Measurements from ENCODE around the gene WDPCP. TPM values are rescaled to one million over a fixed set of nuclear protein-coding genes. Genes with fewer than 3 reads are reported as not detected.
"Not testable (repeated sequence)": the region's sequence is repeated elsewhere in the genome, so short reads cannot be mapped to it uniquely, and the experiment has no call there.

Gene WDPCP
- total and polyA plus RNA-seq, 2 donors (not counting 1 experiment from before 2014, with no cell fraction given): 5.6 to 22.8 TPM

GRCh38 chr2:63074399-63074798 is 513.9 kb downstream of the WDPCP start:
- H3K27ac ChIP-seq (ENCODE audit: low read length in 2 of 2); POLR2A ChIA-PET; H3K4me3 ChIP-seq (ENCODE audit: control extremely low read depth in 1 of 5, extremely low read depth in 1 of 5, insufficient read depth in 1 of 5, low read depth in 2 of 5, low read length in 4 of 5); H3K4me1 Mint-ChIP-seq; H3K4me3 Mint-ChIP-seq; H3K9me3 Mint-ChIP-seq (ENCODE audit: insufficient read depth); H3K4me1 ChIP-seq (ENCODE audit: control insufficient read depth in 2 of 2, insufficient read depth in 2 of 2, low read length in 2 of 2); H3K9me3 ChIP-seq (ENCODE audit: control extremely low read depth in 1 of 3, control insufficient read depth in 2 of 3, insufficient read depth in 1 of 3, low read length in 2 of 3); H4K20me1 ChIP-seq (ENCODE audit: control insufficient read depth, insufficient read depth, low read length, poor library complexity, severe bottlenecking); H3K4me2 ChIP-seq (replicated peaks; ENCODE audit: low read depth, low read length, poor library complexity, severe bottlenecking); ATAC-seq (ENCODE audit: low read depth); H3K36me3 ChIP-seq (replicated peaks in 1 of 2; ENCODE audit: control extremely low read depth in 1 of 2, control insufficient read depth in 1 of 2, extremely low read depth in 1 of 2, insufficient read depth in 2 of 2, low read length in 1 of 2); H2AFZ ChIP-seq (ENCODE audit: insufficient read depth, low read depth, low read length, poor library complexity, severe bottlenecking); DNase-seq; H3K27ac Mint-ChIP-seq; H3K79me2 ChIP-seq (ENCODE audit: control insufficient read depth, insufficient read depth, low read length); H3K9ac ChIP-seq (ENCODE audit: low read length); CTCF ChIA-PET: not testable (repeated sequence)
- peaks cover 0 to 17% (median 6%) of the 10 kb centered on the region in 4 experiments for H3K27me3 ChIP-seq (replicated peaks in 1 of 4; ENCODE audit: control extremely low read depth in 1 of 4, control insufficient read depth in 3 of 4, insufficient read depth in 4 of 4, low read length in 3 of 4)
- WGBS (ENCODE audit: insufficient coverage): 86% methylated on average over 2 of the region's 4 CpGs
- H3K27me3 Mint-ChIP-seq: peaks cover 37% of the 10 kb centered on the region
- intact Hi-C loops (cut with micrococcal nuclease): loop anchor here (10.0 kb wide), 1 partner anchor 790 kb away; no protein-coding TSS in a partner anchor

GRCh38 chr2:63073994-63074393 is 514.3 kb downstream of the WDPCP start:
- Histone ChIP-seq H3K9me3 (ENCODE audit: control extremely low read depth in 1 of 3, control insufficient read depth in 2 of 3, insufficient read depth in 1 of 3, low read length in 2 of 3) (peaks cover 0 to 5% (median 0%) of the 10 kb centered on the region in 3 donors), H3K27ac (ENCODE audit: low read length in 2 of 2) (no peak overlapping the region), H3K9ac (ENCODE audit: low read length) (no peak overlapping the region), H4K20me1 (ENCODE audit: control insufficient read depth, insufficient read depth, low read length, poor library complexity, severe bottlenecking) (no peaks in the 10 kb centered on the region), H2AFZ (ENCODE audit: insufficient read depth, low read depth, low read length, poor library complexity, severe bottlenecking) (no peak overlapping the region), H3K4me3 (ENCODE audit: control extremely low read depth in 1 of 5, extremely low read depth in 1 of 5, insufficient read depth in 1 of 5, low read depth in 2 of 5, low read length in 4 of 5) (no peak overlapping the region), H3K27me3 (replicated peaks in 1 of 4; ENCODE audit: control extremely low read depth in 1 of 4, control insufficient read depth in 3 of 4, insufficient read depth in 4 of 4, low read length in 3 of 4) (peaks cover 0 to 13% (median 7%) of the 10 kb centered on the region in 4 experiments), H3K79me2 (ENCODE audit: control insufficient read depth, insufficient read depth, low read length) (no peaks in the 10 kb centered on the region), H3K36me3 (replicated peaks in 1 of 2; ENCODE audit: control extremely low read depth in 1 of 2, control insufficient read depth in 1 of 2, extremely low read depth in 1 of 2, insufficient read depth in 2 of 2, low read length in 1 of 2) (no peaks in the 10 kb centered on the region), H3K4me1 (ENCODE audit: control insufficient read depth in 2 of 2, insufficient read depth in 2 of 2, low read length in 2 of 2) (no peaks in the 10 kb centered on the region), H3K4me2 (replicated peaks; ENCODE audit: low read depth, low read length, poor library complexity, severe bottlenecking) (no peak overlapping the region)
- WGBS (ENCODE audit: insufficient coverage): no CpG with 5 or more reads among the region's 3 CpGs
- POLR2A ChIA-PET: no interaction called here
- H3K4me3 Mint-ChIP-seq: no peak overlapping the region
- no peak for TF ChIP-seq CTCF (IDR thresholded peaks at IDR 0.05)
- ATAC-seq (ENCODE audit: low read depth): no peak
- no peak overlapping the region for H3K27ac Mint-ChIP-seq
- CTCF ChIA-PET: no interaction called here
- DNase-seq: no peak
- peaks cover 40% of the 10 kb centered on the region for H3K27me3 Mint-ChIP-seq
- intact Hi-C loops (cut with micrococcal nuclease): loop anchor here (10.0 kb wide), 1 partner anchor 791 kb away; no protein-coding TSS in a partner anchor
- H3K4me1 Mint-ChIP-seq: no peaks in the 10 kb centered on the region
- no peaks in the 10 kb centered on the region for H3K9me3 Mint-ChIP-seq (ENCODE audit: insufficient read depth)

Measured in B cell (primary cell).